Measurements from ENCODE around the gene NUDT14.

NUDT14 gene

DNA sequence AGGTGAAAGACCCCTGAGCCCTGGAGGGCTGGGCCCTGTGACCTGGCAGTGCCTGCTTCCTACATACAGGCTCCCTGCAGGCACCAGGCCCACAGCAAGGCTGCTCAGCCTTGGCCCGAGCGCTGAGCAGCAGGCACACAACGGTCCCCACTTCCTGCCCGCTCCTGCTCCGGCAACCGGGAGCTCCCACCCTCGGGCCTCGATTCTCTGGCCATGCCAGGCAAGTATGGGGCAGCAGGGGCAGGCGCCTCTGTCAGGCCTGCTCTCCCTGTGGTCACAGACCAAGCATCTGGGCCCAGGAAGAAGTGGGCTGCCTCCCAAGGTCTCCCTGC, 30.6 kb upstream of the NUDT14 start:
- DNase-seq = no peak

DNA sequence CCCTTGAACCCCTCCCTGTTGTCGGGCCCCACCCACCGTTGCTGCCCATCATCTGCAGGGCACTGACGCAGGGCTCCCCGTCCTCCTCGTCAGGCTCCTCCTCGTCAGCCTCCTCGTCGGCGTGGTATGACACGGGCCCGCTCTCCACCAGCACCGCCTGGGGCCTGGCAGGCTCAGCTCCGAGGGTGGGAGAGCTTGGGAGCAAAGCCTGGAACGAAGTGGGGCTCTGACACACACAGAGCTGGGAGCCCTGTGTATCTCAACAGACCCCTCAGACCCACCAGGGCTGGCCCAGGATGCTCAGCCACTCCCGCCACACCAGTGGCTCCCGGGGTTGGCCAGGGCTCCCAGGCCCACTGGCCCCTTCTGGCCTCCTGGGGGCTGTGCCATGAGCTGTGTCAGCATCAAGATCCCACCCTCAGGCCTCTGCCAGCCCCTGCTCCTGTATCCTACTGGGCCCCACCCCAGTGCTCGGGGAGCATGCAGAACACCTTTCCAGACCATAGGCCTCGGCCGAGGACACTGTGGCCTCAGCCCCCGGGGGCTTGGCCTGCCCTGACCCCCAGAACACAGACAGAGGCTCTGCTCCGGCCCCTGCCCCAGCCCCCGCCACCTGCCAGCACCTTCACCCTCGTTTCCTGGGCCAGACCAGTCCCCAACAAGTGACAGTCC, 30.1 kb upstream of the NUDT14 start:
- DNase-seq = no peak

DNA sequence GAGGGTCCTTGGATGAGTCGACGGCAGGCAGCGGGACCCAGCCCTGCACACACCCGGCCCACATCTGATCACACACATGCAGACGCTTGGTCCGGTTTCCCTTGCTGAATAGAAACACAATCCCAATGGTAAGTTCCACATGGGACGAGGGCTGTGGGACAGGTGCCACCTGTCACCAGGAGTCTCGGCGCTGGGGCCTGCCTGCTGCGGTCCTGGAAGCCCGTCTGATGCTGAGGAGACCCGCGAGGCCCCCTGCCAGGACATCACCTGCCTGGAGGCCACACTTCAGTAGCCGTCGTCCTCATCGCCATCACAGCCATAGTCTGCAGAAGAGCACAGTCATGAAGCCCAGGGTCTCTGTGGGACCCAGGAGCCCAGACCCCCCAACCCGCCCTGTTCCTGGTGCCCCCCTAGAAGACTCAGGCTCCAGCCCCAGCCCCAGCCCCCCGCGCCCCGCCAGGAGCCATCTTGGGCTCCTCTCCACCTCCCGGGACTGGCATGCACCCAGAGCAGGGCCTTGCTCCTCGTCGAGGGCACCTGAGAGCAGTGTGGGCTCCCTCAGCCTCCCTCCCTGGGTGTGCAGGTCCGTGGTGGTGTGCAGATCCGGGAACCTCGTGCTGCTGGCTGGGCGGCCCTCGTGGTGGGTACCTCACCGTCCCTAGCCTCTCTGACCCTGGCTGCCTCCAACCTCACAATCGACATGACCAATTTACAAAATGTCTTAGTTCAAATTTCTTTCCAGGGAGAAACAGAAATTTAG, 29.3 kb upstream of the NUDT14 start:
- DNase-seq = no peak

GRCh38 chr14:105209646-105210045, 28.5 kb upstream of the NUDT14 start:
- no peak for DNase-seq

DNA sequence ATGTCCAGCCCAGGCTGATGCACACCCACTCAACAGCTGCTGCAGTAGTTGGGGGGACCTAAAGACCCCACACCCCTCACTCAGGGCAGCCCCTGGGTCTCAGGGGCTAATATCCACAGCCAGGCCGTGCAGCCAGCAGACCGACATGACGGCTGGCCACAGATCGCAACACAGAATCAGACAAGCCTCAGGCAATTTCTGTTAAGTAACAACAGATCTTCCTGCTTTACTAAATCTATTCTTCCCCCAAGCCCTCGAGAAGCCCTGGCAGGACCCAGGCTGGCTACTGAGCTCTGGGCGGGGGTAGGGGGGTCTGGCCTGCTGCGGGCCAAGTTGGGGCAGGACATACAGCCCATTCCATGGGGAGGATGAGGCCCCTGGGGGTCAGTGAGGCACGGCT, 28.0 kb upstream of the NUDT14 start:
- DNase-seq = no peak

DNA sequence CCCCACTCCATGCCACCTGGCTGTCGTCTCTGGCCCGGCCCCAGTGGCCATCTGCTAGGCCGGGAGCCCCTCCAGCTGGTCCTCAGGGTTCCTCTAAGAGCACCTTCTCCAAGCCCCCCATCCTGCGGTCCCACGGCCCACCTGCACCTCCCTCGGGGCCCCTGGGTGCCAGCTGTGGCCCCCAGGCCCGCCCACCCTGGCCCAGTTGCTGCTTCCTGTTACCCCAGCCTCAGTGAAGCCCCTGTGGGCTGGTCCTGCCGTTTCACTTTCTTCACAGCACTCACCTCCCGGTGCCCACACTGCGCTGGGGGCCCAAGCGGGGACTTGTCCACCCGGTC, 27.6 kb upstream of the NUDT14 start:
- DNase-seq = no peak

DNA sequence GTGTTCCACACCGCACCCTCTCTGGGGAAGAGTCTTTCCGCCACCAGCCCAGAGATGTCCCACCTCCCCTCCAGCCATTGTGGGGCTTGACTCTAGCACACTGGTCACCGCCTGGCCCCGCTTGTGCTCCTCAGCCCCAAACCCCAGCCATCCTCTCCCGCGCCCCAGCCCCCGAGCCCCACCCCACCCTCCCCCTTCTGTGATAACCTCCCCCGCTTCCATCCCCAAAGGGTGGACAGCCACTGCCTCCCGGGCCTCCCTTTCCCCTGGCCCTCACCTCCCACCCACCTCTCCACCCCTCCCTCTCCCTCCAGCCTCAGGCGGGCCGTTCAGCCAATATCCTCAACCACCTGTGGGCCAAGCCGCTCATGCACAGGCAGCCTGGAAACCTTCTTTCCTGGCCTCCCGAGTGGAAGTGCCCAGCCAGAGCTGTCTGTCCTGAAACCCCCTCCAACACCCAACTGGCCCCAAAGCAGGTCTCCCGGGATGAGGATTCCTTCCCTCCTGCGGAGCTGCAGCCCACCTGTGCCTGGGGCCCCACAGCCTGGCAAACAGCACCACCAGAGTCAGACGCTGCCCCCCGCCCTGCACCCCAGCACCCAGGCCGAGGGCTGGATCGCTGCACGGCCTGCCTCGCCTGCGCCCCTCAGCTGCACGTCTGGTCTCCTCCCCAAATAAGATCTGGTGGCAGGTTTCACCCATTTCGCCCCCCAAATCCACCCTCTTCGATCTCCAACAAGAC, 27.1 kb upstream of the NUDT14 start:
- no peak for DNase-seq

DNA sequence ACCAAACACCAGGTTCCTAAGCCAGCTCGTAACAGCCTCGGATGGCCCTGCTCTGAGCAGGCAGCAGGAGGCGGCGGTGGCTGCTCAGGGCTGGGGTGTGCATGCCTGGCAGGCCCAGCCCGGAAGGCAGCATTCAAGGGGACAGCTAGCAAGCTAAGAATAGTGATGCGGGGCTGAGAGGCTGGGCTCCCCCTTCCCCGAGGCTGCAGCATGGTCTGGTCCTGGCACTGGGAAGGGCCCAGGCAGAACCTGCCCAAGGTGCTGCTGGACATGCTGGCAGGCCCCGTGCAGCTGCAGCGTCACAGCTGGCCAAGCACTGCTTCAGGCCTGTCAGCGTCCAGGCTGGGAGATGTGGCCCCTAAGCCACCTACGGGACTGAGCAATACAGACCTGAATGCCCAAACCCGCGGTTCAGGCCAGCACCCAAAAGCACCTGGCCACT, 26.4 kb upstream of the NUDT14 start:
- peak in 1 of 2 experiments; percentile 50 for DNase-seq

DNA sequence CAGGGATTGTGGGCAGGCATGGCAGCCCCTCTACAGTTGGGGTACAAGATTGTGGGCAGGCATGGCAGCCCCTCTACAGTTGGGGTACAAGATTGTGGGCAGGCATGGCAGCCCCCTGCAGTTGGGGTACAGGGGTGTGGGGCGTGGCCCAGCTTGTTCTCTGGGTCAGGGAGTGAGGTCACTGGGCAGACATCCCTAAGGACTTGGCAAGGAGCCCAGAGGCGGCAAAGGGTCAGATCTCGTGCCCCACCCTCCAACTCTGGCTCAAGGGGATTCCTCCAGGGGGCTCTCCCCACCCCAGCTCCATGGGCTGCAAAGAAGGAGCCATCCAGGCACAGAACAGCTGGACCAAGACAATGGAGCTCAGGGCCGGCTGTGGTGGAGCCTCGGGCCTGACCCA, 25.8 kb upstream of the NUDT14 start:
- DNase-seq = no peak

DNA sequence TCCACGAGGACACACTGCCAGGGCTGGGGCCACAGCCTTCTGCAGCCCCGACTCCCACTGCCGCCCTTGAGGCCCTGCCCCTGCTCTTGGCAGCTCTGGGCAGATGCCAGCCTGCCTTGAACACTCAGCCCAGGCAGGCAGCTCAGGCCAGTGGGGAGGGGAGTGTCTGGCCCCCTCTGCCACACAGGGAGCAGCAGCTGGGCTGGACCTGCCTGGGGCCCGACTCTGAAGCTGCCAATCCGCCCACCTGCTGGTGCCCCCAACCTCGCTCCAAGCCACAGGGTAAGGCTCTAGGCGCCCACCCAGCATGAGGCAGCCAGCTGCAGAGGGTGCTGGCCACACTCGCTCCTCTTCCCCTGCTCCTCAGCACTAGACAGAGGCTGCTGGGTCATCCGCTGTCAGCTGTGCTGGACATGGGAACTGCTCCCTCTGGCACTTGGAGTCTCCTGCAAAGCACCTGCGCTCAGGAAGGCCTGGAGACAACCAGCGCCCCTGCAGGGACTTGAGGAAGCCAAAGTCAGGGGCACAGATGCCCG, 24.6 kb upstream of the NUDT14 start:
- no peak for DNase-seq

- no peak for DNase-seq
Observed at GRCh38 chr14:105204931-105205672, 24.0 kb upstream of the NUDT14 start.

DNA sequence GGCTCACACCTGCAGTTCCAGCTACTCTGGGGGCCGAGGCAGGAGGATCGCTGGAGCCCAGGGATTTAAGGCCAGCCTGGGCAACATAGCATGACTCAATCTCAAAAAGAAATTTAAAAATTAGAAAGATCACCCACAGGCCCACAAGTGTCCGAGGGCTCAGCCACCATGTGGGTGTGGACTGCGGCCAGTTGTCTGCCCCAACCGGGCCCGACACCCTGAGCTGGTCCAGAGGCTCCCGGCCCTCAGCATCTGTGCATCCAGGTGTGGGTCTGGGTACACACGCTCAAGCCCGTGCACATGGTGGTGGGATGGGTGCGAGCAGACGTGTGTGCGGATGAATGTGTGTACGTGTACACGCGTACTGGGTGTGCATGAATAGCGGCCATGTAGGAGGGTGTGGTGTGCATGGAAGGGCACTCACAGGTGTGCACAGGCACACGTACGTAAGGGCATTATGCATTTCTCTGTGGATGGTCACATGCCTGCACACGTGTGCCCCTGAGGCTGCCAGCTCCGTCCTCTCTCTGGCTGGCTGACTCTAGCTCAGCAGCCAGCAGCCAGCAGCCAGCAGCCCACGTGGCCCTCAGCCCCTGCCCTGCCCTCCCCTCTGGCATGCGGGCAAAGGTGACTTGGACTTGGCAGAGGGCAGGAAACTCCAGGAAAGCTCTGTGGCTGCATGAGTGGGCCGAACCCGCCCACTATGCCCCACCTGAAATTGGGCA, 23.3 kb upstream of the NUDT14 start:
- peak; percentile 17 to 58 for DNase-seq

DNA sequence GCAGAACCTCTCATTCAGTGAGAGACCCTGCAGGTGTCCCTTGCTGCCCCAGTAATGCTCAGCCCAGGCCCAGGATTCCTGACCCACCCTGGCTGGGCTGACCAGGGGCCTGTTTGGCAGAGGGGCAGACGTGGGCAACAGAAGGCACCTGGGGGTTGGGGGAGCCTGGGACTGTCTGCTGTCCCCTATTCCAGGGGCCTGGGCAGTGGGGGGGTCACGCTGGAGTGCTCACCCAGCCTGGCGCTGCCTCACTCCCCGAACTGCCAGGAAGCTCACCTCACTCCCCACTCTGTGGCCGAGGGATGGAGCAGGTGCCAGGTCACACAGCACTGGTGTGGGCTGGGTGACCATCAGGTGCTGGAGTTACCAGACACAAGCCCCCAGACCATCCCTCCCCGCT, 22.6 kb upstream of the NUDT14 start:
- no peak for DNase-seq

- peak; percentile 33 to 81 for DNase-seq
Observed at GRCh38 chr14:105203057-105203531, 22.0 kb upstream of the NUDT14 start.

- DNase-seq = peak in 1 of 2 experiments; percentile 65
Observed at GRCh38 chr14:105201925-105202513, 20.9 kb upstream of the NUDT14 start.

GRCh38 chr14:105201156-105201924, 20.2 kb upstream of the NUDT14 start:
- no peak for DNase-seq

GRCh38 chr14:105200641-105201040, 19.5 kb upstream of the NUDT14 start:
- DNase-seq = no peak

GRCh38 chr14:105200074-105200473, 19.0 kb upstream of the NUDT14 start:
- peak in 1 of 2 experiments; percentile 29 for DNase-seq

DNA sequence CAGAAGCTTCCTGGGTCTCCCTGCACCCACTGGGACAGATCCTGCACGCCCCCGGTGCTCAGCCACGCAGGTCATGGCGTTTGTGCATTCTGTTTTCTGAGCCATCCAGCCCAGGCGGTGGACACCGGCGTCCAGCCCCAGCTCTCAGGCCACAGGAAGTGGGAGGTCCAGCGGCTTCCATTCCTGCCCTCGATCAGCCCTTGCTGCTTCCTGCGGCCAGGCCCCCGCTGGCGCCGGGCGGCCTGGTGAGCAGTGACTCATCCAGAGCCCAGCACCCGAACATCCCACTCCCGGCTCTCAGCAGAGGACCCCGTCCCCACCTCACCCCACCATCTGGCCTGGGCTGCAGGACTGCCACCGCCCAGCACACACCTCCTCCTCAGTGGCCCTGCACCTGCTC, 18.0 kb upstream of the NUDT14 start:
- no peak for DNase-seq

DNA sequence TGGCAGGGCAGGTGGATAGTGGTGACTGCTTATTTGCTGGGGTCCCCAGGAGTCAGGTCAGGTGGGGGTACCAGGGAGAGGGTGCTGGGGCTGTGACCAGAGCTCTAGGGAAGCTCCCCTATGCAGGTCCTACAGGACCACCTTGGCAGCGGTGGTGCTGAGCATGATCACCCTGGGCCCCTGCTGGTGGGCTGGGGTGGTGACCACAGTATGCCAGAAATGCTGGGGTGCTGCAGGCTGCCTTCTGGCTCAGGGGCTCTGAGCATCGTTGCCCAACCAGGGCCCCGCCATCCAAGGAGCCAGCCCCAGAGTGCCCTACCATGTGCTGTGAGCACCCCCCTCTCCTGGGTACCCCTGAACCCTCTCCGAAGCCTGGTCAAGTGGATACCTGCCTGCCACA, 17.5 kb upstream of the NUDT14 start:
- DNase-seq = no peak

DNA sequence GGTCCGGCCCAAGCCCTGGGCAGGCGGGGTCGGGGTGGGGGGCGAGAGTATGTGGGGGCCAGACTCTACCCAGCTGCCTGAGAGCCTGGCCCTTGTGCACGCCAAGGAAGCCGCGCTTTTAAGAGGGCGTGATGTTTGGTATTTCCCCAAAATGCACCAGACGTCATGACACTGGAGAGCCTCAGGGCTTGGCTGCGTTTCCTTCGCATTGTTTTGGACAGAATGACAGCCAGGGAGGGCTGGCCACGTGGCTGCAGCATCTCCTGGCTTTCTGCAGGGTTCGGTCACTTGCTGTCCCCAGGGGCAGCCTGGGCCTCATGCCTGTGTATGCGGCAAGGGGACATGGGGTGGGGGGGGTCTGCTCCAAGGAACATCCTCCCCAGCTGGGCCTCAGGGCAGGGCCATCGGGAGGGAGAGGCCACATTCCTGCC, 16.1 kb upstream of the NUDT14 start:
- no peak for DNase-seq

All from NCI-H526 (cell line).